Activated CD4-positive, CD25-positive, alpha-beta regulatory T cell treated with anti-CD3 and anti-CD28 coated beads, Interleukin-2, amount 50 U/mL, for 16 hours (primary cell): ENCODE results near the gene LRRC59.
"Not testable (repeated sequence)": the region's sequence is repeated elsewhere in the genome, so short reads cannot be mapped to it uniquely, and the experiment has no call there.

Source experiments
- DNase-seq: peaks from one replicate; pipeline ENCODE4 v3.0.0-alpha.2; 2020; ENCODE audit warnings: low read depth, low spot score

Gene LRRC59

GRCh38 chr17:50397111-50397918 lies at the start of gene LRRC59:
Gene LRRC59, minus strand, starts transcription at chr17:50397523. Its CDS starts 206 bp downstream, at chr17:50397317.
- DNase-seq: peak; percentile 86

- no peak for DNase-seq
Measured at GRCh38 chr17:50445730-50446325, 48.5 kb upstream of the LRRC59 start.

DNA sequence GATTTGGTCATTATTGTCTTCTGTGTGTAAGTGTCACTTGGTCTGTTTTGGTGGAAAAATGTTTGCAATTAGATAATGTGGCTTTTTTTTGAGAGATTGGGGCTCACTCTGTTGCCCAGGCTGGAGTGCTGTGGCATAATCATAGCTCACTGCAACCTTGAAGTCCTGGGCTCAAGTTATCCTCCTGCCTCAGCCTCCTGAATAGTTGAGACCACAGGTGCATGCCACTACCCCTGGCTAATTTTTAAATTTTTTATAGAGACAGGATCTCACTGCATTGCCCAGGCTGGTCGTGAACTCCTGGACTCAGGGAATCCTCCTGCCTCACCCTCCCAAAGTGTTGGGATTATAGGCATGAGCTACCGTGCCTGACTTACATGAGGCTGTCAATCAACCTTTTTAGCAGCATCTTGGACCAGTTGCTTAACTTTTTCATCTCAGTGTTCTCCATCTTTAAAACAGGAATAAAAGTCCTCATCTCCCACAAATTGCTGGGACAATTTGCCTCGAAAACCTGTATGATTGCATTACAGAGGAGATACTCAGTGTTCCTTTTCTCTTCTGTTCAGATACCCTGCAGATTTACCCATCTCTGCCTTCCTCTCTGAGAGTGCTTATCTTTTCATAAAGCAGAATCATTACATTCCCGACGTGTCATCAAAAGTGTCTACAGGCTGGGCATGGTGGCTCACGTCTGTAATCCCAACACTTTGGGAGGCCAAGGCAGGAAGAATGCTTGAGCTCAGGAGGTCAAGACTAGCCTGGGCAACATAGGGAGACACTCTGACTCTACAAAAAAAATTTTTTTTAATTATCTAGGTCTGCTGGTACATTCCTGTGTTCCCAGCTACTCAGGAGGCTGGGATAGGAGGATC lies 47.8 kb upstream of the LRRC59 start:
- DNase-seq: no peak

- DNase-seq: no peak
Measured at GRCh38 chr17:50443505-50443974, 46.2 kb upstream of the LRRC59 start.

- DNase-seq: no peak
Measured at GRCh38 chr17:50440838-50441829, 43.8 kb upstream of the LRRC59 start.

GRCh38 chr17:50440172-50440837 lies 43.0 kb upstream of the LRRC59 start:
- no peak for DNase-seq

DNA sequence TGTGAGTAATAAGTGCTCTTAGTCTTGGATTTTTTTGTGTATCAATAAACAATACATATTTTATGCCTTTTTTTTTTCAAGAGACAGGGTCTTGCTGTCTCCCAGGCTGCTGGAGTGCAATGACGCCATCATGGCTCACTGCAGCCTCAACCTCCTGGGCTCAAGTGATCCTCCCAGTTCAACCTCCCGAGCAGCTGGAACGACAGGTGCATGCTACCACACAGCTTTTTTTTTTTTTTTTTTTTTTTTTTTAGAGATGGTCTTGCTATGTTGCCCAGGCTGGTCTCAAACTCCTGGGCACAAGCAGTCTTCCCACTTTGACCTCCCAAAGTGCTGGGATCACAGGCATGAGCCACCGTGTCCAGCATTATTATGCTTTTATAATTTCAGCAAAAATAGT lies 41.7 kb upstream of the LRRC59 start:
- DNase-seq: no peak

DNA sequence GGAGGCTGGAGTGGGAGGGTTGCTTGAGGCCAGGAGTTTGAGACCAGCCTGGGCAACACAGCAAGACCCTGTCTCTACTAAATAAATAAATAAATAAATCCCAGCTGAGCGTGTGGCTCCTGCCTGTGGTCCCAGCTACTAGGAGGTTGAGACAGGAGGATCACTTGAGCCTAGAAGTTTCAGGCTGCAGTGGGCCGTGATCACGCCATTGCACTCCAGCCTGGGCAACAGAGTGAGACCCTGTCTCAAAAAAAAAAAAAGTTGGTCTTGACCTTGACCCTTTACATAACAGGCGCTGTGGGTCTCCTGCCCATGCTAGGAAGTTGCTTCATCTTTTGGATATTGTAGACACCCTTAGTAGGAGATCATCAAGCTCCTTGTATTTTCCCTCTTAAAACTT lies 40.1 kb upstream of the LRRC59 start:
- DNase-seq: no peak

- DNase-seq: no peak
Measured at GRCh38 chr17:50432125-50432762, 34.9 kb upstream of the LRRC59 start.

DNA sequence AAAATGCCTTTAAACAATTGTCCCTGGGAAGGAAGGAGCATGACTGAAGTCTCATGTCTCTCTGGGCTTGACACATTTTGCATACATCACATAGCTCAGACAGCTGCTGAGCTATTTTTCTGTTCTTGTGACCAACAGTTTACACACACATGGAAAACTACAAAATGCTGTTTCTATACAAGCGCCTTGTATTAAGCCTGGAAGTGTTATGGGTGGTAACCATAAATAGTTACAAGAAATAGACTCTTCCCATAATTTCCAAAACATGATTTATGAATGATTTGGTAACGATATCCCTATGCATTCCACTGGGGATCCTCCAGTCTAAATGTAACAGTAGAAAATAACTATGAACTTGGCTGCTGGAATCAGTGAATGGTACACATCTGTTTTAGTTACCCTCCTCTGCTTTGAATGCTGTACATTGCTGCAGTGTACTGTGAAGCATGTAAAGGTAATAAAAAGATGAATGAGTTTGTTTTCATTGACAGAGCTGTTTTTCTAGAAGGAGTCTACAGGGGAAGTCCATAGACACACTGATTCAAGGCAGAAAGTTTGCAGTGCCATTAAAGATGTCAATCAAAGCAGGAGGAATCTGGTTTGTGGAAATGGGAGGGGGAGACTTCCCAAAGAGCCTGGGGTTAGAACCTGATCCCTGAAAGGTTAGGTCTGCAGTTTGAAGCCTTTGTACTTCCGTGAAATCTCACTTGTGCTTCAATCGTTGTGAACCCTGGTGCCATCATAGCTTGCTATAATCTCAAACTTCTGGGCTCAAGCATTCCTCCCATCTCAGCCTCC lies 33.7 kb upstream of the LRRC59 start:
- DNase-seq: no peak

DNA sequence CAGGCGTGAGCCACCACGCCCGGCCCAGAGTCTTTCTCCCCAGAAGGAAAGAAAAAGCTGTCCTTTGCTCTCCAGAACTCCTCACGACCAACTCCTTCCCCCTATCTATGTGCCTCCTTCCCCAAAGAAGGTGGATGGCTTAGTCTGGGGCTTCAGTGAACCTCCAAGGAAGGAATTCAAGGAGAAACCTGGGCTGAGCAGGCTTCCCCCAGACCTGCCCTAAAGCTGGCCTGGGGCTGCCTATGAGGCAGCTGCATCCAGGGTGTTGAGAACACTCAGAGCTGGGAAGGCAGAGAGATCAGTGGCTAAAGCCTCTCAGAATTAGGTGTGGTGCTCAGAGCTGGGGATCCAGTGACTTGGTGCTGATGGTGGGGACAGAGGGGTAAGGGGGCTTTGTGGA lies 32.5 kb upstream of the LRRC59 start:
- DNase-seq: no peak

- DNase-seq: no peak
Measured at GRCh38 chr17:50428831-50429424, 31.6 kb upstream of the LRRC59 start.

DNA sequence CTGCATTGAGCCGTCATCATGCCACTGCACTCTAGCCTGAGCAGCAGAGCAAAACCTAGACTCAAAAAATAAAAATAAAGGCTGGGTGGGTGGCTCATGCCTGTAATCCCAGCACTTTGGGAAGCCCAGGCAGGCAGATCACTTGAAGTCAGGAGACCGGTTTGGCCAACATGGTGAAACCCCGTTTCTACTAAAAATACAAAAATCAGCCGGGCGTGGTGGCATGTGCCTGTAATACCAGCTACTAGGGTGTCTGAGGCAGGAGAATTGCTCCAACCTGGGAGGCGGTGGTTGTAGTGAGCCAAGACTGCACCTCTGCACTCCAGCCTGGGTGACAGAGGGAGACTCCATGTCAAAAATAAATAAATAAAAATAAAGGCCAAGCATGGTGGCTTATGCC lies 30.8 kb upstream of the LRRC59 start:
- DNase-seq: not testable (repeated sequence)

GRCh38 chr17:50426814-50427787 lies 29.8 kb upstream of the LRRC59 start:
- DNase-seq: no peak

GRCh38 chr17:50426472-50426782 lies 29.1 kb upstream of the LRRC59 start:
- no peak for DNase-seq

GRCh38 chr17:50425682-50426471 lies 28.6 kb upstream of the LRRC59 start, which contains the start of gene ACSF2:
Gene ACSF2, plus strand, starts transcription at chr17:50426218. Its CDS starts 44 bp downstream, at chr17:50426262.
- peak; percentile 49 for DNase-seq
